ENCODE measurements around the gene SERINC2. TPM values are rescaled to one million over a fixed set of nuclear protein-coding genes. Genes with fewer than 3 reads are reported as not detected.

SERINC2 gene
- total and polyA plus RNA-seq, 9 of the 15 experiments (the other 6 are each of a cell fraction or from before 2014, with no cell fraction given) = 0.07 to 1.2 (median 0.70) TPM; not detected in 2

DNA sequence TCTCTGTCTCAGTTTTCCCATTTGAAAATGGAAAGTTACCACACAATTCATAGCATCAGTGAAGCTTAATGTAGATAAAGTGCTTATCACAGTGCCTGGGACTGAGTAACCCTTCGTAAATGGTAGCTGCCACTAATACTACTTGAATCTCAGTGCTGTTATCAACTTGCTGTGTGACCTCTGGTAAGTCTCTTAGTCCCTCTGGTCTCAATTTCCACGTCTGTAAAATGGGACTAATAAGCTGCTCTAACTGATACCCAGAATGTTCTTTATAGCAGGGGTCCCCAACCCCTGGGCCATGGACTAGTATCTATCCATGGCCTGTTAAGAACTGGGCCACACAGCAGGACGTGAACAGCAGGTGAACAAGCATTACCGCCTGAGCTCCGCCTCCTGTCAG, 7.7 kb downstream of the SERINC2 start:
- intact Hi-C loops (cut with micrococcal nuclease) (loop anchor here (10.0 kb wide), 1 partner anchor 124 kb away; no protein-coding TSS in a partner anchor), in situ Hi-C loops (cut with MboI) (no loop called here)
- Histone ChIP-seq H3K9me3 (replicated peaks; ENCODE audit: control insufficient read depth, insufficient read depth, low read depth, low read length) (no peaks in the 10 kb centered on the region), H3K27ac (ENCODE audit: extremely low read depth, low read depth, low read length) (no peak overlapping the region), H3K36me3 (ENCODE audit: control insufficient read depth, insufficient read depth, low read length) (no peaks in the 10 kb centered on the region), H4K20me1 (replicated peaks; ENCODE audit: control insufficient read depth, insufficient read depth, low read length) (peaks cover 19% of the 10 kb centered on the region), H3K27me3 (ENCODE audit: control insufficient read depth in 2 of 2, insufficient read depth in 2 of 2, low read length in 2 of 2) (peaks cover 11 to 39% of the 10 kb centered on the region in 2 experiments; a peak in 4 of 5 replicates), H3K4me1 (replicated peaks in 1 of 2; ENCODE audit: control insufficient read depth in 2 of 2, insufficient read depth in 2 of 2, low read length in 2 of 2) (peaks cover 0 to 11% of the 10 kb centered on the region in 2 experiments; a peak in 1 of 5 replicates), H3K9me1 (ENCODE audit: control insufficient read depth, insufficient read depth, low read length) (no peaks in the 10 kb centered on the region), H3K9ac (ENCODE audit: insufficient read depth in 1 of 2, low read depth in 2 of 2, low read length in 2 of 2) (no peak overlapping the region), H3K4me3 (no peak overlapping the region), H3K4me2 (ENCODE audit: insufficient read depth, low read length) (no peak overlapping the region), H3K79me2 (ENCODE audit: control insufficient read depth, insufficient read depth, low read length) (no peaks in the 10 kb centered on the region), H2AFZ (ENCODE audit: low read depth, low read length) (no peak overlapping the region)
- 14% methylated on average over 5 of the region's 5 CpGs for WGBS (ENCODE audit: insufficient coverage, low coverage, missing lambda C conversion rate)
- BruUV-seq (replicated peaks) = no TSS peak
- DNase-seq (ENCODE audit: extremely low read depth in 1 of 4, low spot score in 3 of 4) = no peak
- ATAC-seq = no peak
- no peak for FAIRE-seq
- CTCF ChIA-PET (ENCODE audit: low intra/inter-chr PET ratio) = interaction anchor here (0.6 to 4.6 kb wide), 4 partner anchors 25 to 237 kb away, joined by 3 to 52 read pairs (median 21); no protein-coding TSS in a partner anchor
- POLR2A ChIA-PET = interaction anchor here (0.5 to 1.5 kb wide), 5 partner anchors 23 to 313 kb away, joined by 3 to 4 read pairs (median 4); no protein-coding TSS in a partner anchor
- TF ChIP-seq TEAD4 (IDR thresholded peaks at IDR 0.05; ENCODE audit: low read length) = no peak
- TF ChIP-seq TEAD4 (CRISPR knock-in tag; IDR thresholded peaks at IDR 0.05; ENCODE audit: borderline replicate concordance) = no peak
- no peak for TF ChIP-seq GTF2A2 (tag; IDR thresholded peaks at IDR 0.05)
- TF ChIP-seq KDM1A (IDR thresholded peaks at IDR 0.05) = 0 out of 4 replicates have a peak, but pooled peaks of 1 of the 2 experiments have one; percentile 19
- no peak for TF ChIP-seq TEAD2 (tag; IDR thresholded peaks at IDR 0.05)
- no peak for TF ChIP-seq THAP12 (CRISPR knock-in tag; IDR thresholded peaks at IDR 0.05)
- TF ChIP-seq ARID3B (CRISPR knock-in tag; IDR thresholded peaks at IDR 0.05; ENCODE audit: borderline replicate concordance) = no peak
- no peak for TF ChIP-seq ZNF408 (CRISPR knock-in tag; IDR thresholded peaks at IDR 0.05; ENCODE audit: low read depth)
- TF ChIP-seq, protein P1, sequence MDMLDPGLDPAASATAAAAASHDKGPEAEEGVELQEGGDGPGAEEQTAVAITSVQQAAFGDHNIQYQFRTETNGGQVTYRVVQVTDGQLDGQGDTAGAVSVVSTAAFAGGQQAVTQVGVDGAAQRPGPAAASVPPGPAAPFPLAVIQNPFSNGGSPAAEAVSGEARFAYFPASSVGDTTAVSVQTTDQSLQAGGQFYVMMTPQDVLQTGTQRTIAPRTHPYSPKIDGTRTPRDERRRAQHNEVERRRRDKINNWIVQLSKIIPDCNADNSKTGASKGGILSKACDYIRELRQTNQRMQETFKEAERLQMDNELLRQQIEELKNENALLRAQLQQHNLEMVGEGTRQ (CRISPR knock-in tag; IDR thresholded peaks at IDR 0.05) = no peak
- no peak for TF ChIP-seq NFE2L1 (tag; IDR thresholded peaks at IDR 0.05; ENCODE audit: borderline replicate concordance, low read depth)
- TF ChIP-seq ZNF512 (tag; IDR thresholded peaks at IDR 0.05) = no peak
- TF ChIP-seq BCOR (IDR thresholded peaks at IDR 0.05) = peak; percentile 66
- TF ChIP-seq, protein P2, sequence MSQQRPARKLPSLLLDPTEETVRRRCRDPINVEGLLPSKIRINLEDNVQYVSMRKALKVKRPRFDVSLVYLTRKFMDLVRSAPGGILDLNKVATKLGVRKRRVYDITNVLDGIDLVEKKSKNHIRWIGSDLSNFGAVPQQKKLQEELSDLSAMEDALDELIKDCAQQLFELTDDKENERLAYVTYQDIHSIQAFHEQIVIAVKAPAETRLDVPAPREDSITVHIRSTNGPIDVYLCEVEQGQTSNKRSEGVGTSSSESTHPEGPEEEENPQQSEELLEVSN (IDR thresholded peaks at IDR 0.05; ENCODE audit: borderline replicate concordance in 1 of 2, extremely low read depth in 1 of 2, insufficient read depth in 1 of 2, insufficient read length in 1 of 2, low read depth in 1 of 2, low read length in 1 of 2, poor library complexity in 1 of 2, severe bottlenecking in 1 of 2) = no peak
- TF ChIP-seq FOXJ3 (CRISPR knock-in tag; IDR thresholded peaks at IDR 0.05) = no peak
- no peak for TF ChIP-seq CBFA2T3 (IDR thresholded peaks at IDR 0.05)

All from K562 (cell line).